ENCODE measurements around the gene ERVK3-1. TPM values are rescaled to one million over a fixed set of nuclear protein-coding genes. Genes with fewer than 3 reads are reported as not detected.

The ERVK3-1 gene
- polyA plus RNA-seq, 1 donor from 2014 or later: 141 TPM

DNA sequence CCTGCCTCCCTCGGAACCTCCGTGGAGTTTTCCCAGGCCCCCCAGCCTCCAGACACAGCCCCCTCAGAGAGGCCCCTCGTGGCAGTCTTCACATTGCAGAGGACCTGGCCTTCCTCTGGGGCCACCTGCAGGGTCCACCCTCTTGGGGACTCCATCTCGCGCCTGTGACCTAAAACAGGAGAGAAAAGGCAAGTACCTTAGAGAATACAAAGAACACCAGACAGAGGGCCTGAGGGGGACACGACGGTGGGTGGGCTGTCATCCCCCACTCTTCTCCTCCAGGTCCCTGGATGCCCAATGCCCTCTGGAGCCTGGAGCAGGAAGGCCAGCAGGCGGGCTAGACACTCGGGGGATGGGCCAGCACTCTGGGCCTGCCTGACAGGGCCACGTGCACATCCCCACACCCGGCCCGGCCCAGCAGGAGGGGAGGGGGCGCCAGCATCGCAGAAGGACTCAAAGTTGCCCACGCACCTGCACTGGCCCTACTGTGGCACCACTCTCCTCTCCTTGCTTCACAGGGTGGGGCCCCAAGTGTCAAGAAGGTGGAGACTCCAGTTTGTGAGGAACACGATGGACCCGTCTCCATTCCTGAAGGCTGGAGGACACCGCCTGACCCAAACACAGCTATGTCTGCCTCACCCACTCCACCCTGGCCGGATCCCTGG is 52.4 kb downstream of the ERVK3-1 start:
- Histone ChIP-seq H3F3A (ENCODE audit: insufficient read depth, low read length, poor library complexity, severe bottlenecking) (peaks cover 5% of the 10 kb centered on the region), H3K9me3 (ENCODE audit: low read length) (no peaks in the 10 kb centered on the region), H3K9ac (ENCODE audit: low read length) (no peak overlapping the region), H3K4me2 (ENCODE audit: low read length) (no peak overlapping the region), H3K79me2 (replicated peaks; ENCODE audit: insufficient read depth, low read length) (no peaks in the 10 kb centered on the region), H3K9me2 (ENCODE audit: insufficient read depth, low read length) (no peaks in the 10 kb centered on the region), H3K4me3 (ENCODE audit: low read length) (no peak overlapping the region), H2AFZ (ENCODE audit: low read depth, low read length) (no peak overlapping the region), H3K36me3 (ENCODE audit: insufficient read depth, low read length) (no peaks in the 10 kb centered on the region), H4K20me1 (ENCODE audit: insufficient read depth) (no peaks in the 10 kb centered on the region), H3K27me3 (ENCODE audit: insufficient read depth, low read depth, low read length) (no peaks in the 10 kb centered on the region), H3K27ac (ENCODE audit: low read length) (no peak overlapping the region)
- TF ChIP-seq POLR2AphosphoS5 (IDR thresholded peaks at IDR 0.05) (no peak), TAF1 (IDR thresholded peaks at IDR 0.05; ENCODE audit: low read depth) (no peak), RAD21 (conservative IDR thresholded peaks at IDR 0.05) (no peak), MXI1 (conservative IDR thresholded peaks at IDR 0.05; ENCODE audit: poor library complexity, severe bottlenecking) (no peak)

DNA sequence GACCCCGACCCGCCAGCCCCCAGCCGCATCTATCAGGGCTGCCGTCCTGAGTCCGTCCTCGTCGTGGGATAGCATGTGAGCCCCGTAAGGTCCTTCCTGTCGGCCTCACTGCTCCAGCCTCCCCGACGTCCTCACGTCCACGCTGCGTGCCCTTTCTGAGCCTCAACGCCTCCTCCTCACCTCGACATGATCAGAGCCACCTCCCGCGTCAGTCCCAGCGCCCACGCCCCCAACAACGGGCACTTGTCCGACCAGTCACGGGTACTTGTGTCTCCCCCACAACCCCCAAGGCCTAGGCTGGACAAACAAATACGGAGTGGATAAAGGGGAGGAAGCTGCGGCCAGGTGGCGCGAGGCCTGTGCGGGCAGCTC is 56.7 kb downstream of the ERVK3-1 start:
- no peaks in the 10 kb centered on the region for H4K20me1 ChIP-seq (ENCODE audit: insufficient read depth)
- peak overlapping the region; percentile 94 for H3K27ac ChIP-seq (ENCODE audit: low read length)
- TF ChIP-seq, protein P1, sequence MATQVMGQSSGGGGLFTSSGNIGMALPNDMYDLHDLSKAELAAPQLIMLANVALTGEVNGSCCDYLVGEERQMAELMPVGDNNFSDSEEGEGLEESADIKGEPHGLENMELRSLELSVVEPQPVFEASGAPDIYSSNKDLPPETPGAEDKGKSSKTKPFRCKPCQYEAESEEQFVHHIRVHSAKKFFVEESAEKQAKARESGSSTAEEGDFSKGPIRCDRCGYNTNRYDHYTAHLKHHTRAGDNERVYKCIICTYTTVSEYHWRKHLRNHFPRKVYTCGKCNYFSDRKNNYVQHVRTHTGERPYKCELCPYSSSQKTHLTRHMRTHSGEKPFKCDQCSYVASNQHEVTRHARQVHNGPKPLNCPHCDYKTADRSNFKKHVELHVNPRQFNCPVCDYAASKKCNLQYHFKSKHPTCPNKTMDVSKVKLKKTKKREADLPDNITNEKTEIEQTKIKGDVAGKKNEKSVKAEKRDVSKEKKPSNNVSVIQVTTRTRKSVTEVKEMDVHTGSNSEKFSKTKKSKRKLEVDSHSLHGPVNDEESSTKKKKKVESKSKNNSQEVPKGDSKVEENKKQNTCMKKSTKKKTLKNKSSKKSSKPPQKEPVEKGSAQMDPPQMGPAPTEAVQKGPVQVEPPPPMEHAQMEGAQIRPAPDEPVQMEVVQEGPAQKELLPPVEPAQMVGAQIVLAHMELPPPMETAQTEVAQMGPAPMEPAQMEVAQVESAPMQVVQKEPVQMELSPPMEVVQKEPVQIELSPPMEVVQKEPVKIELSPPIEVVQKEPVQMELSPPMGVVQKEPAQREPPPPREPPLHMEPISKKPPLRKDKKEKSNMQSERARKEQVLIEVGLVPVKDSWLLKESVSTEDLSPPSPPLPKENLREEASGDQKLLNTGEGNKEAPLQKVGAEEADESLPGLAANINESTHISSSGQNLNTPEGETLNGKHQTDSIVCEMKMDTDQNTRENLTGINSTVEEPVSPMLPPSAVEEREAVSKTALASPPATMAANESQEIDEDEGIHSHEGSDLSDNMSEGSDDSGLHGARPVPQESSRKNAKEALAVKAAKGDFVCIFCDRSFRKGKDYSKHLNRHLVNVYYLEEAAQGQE (IDR thresholded peaks at IDR 0.05; ENCODE audit: borderline replicate concordance): no peak
- TF ChIP-seq POLR2AphosphoS5 (IDR thresholded peaks at IDR 0.05) (no peak), EZH2 (IDR thresholded peaks at IDR 0.05; ENCODE audit: borderline replicate concordance, insufficient read depth, low read length, poor library complexity, severe bottlenecking) (no peak), MXI1 (conservative IDR thresholded peaks at IDR 0.05; ENCODE audit: poor library complexity, severe bottlenecking) (no peak), TAF1 (IDR thresholded peaks at IDR 0.05; ENCODE audit: low read depth) (no peak), RAD21 (conservative IDR thresholded peaks at IDR 0.05) (no peak), EP300 (conservative IDR thresholded peaks at IDR 0.05; ENCODE audit: poor library complexity, severe bottlenecking) (no peak), SMC3 (conservative IDR thresholded peaks at IDR 0.05; ENCODE audit: poor library complexity) (no peak)
- TF ChIP-seq, protein P2, sequence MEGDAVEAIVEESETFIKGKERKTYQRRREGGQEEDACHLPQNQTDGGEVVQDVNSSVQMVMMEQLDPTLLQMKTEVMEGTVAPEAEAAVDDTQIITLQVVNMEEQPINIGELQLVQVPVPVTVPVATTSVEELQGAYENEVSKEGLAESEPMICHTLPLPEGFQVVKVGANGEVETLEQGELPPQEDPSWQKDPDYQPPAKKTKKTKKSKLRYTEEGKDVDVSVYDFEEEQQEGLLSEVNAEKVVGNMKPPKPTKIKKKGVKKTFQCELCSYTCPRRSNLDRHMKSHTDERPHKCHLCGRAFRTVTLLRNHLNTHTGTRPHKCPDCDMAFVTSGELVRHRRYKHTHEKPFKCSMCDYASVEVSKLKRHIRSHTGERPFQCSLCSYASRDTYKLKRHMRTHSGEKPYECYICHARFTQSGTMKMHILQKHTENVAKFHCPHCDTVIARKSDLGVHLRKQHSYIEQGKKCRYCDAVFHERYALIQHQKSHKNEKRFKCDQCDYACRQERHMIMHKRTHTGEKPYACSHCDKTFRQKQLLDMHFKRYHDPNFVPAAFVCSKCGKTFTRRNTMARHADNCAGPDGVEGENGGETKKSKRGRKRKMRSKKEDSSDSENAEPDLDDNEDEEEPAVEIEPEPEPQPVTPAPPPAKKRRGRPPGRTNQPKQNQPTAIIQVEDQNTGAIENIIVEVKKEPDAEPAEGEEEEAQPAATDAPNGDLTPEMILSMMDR (IDR thresholded peaks at IDR 0.05; ENCODE audit: poor library complexity, severe bottlenecking): no peak
- no peaks in the 10 kb centered on the region for H3K27me3 ChIP-seq (ENCODE audit: insufficient read depth, low read depth, low read length)
- peaks cover 5% of the 10 kb centered on the region for H3F3A ChIP-seq (ENCODE audit: insufficient read depth, low read length, poor library complexity, severe bottlenecking)
- no peaks in the 10 kb centered on the region for H3K79me2 ChIP-seq (replicated peaks; ENCODE audit: insufficient read depth, low read length)
- H3K36me3 ChIP-seq (ENCODE audit: insufficient read depth, low read length): no peaks in the 10 kb centered on the region
- no peaks in the 10 kb centered on the region for H3K9me2 ChIP-seq (ENCODE audit: insufficient read depth, low read length)
- peak overlapping the region; percentile 78 for H2AFZ ChIP-seq (ENCODE audit: low read depth, low read length)
- H3K9me3 ChIP-seq (ENCODE audit: low read length): no peaks in the 10 kb centered on the region
- peak overlapping the region; percentile 96 for H3K4me3 ChIP-seq (ENCODE audit: low read length)
- H3K9ac ChIP-seq (ENCODE audit: low read length): peak overlapping the region; percentile 96
- H3K4me2 ChIP-seq (ENCODE audit: low read length): peak overlapping the region; percentile 80
